IPS DF 19.7 (cell line): ENCODE results near the gene GPATCH2.
"Not testable (repeated sequence)": the region's sequence is repeated elsewhere in the genome, so short reads cannot be mapped to it uniquely, and the experiment has no call there.

Experiments used
- DNase-seq: peaks from one replicate; pipeline ENCODE4 v3.0.0-alpha.2; 2013; ENCODE audit warnings: low read depth, low spot score

Gene GPATCH2

DNA sequence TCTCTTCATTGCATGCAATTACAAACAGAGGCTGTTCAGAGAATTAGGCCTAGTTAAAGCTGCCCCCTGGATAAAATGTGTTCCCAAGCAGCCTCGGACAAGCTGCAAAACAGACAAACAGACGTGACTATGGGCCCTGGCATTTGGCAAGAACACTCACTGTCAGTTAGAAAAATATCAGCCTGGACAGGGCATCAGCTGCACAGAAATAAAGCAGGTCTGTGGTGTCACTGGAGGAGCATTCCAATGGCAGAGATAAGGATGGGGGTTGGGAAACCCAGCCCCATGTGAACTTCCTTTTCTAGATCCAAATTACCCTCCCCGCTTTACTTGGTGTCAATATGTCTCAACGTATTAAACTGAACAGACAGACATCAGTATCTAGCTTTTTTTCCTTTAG, 177.1 kb downstream of the GPATCH2 start:
- DNase-seq: no peak

DNA sequence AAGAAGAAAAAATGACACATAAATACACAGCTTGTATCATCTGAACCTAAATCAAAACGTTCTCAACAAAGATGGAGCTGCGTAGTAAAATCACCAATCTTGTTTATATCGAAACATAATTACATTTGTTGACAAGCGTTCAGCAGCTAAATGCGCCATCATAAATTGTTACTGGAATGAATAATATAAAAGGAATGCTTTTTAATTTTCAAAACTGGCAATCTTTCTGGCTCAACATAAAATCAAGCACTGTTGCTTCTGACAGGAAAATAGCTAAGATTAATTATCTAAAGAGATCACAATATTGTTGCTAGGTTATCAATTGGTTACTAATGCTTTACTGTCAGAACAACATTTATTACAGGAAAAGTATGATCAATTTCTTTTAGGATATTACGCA, 181.5 kb downstream of the GPATCH2 start:
- no peak for DNase-seq

- DNase-seq: no peak
These were observed 187.0 kb downstream of the GPATCH2 start for GRCh38 chr1:217443845-217444244.

- no peak for DNase-seq
These were observed 193.5 kb downstream of the GPATCH2 start for GRCh38 chr1:217437376-217437775.

- no peak for DNase-seq
These were observed 195.7 kb downstream of the GPATCH2 start for GRCh38 chr1:217435204-217435603.

- DNase-seq: no peak
These were observed 197.2 kb downstream of the GPATCH2 start for GRCh38 chr1:217433664-217434063.

DNA sequence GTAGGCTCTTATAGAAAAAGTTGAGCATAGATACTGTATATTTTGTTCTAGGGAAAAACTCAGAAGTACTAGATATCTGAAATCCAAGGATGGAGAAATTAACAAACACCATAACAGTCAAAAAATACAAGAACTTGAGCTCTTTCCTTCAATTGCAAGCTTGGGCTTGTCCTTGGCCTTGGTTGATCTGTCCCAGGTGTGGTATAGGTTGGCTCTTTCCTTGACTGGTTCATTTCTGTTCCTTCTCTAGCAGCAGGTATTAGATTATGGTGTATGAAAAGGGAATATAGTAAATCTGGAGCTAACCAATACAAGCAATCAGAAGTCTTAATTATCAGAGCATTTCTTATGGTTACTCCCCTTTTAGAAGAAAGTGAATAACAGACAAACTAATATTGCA, 198.6 kb downstream of the GPATCH2 start:
- DNase-seq: no peak

- DNase-seq: no peak
These were observed 199.5 kb downstream of the GPATCH2 start for GRCh38 chr1:217431395-217431794.

- DNase-seq: no peak
These were observed 205.5 kb downstream of the GPATCH2 start for GRCh38 chr1:217425422-217425821.

DNA sequence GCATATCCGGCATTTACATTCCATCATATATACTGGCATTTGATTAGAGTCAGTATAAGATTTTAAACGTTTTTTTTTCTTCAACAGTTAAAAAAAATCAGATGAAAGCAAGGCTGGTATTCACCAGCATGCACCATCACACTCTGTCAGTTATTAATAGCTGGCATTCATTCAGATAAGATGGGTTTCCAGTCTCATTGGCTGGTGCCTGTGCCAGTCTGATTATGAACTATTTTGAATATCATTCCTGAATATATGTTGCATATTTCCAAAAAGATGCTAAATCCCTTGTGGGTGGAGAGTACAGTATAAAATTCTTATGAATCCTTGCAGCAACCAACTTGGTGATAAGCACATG, 211.7 kb downstream of the GPATCH2 start:
- no peak for DNase-seq

- DNase-seq: no peak
These were observed 212.4 kb downstream of the GPATCH2 start for GRCh38 chr1:217418269-217419193.

GRCh38 chr1:217417363-217417762, 213.5 kb downstream of the GPATCH2 start:
- DNase-seq: no peak

DNA sequence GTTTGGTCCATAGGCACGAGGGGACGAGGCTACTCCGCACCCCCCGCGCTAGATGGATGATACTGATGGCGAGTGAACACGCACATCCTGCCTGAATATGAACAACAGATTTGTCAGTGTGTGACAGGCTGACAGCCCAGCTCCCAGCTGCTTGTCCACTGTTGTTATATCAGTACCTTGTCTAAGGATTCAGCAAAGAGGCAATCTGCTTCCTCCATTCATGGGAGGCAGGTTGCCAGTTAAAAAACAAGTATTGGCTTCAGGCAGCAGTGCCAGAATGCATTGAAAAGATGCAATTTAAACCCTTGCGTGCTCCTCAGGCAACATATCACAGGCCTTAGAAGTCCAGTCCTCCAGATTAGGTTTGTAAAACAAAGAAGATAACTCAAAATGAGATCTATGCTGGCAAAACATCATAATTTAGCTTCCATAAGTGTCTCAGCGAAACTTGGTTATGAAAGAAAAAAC, 223.3 kb downstream of the GPATCH2 start:
- no peak for DNase-seq

GRCh38 chr1:217403026-217403720, 227.7 kb downstream of the GPATCH2 start:
- no peak for DNase-seq

DNA sequence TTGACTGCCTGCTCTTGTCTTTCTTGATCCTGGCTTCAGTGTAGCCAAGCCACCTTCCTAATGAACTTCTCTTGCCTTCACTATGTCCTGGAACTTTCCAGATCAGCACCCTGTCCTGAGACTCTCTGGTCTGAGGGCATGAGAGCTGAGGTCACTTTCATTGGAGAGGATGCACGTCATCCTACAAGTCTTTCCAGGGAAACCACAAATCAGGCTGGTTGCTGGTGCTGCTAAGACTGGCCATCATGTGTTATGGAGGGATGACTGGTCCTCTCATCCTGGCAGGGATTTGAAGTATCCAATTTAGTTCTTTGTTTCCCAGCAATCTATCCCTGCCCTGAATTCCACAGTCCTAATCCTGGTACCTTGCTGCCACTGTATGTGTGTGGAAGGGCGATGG, 228.6 kb downstream of the GPATCH2 start:
- DNase-seq: no peak

GRCh38 chr1:217393896-217394295, 237.0 kb downstream of the GPATCH2 start:
- DNase-seq: no peak

- DNase-seq: no peak
These were observed 238.4 kb downstream of the GPATCH2 start for GRCh38 chr1:217392441-217392840.

GRCh38 chr1:217389895-217390294, 241.0 kb downstream of the GPATCH2 start:
- no peak for DNase-seq

DNA sequence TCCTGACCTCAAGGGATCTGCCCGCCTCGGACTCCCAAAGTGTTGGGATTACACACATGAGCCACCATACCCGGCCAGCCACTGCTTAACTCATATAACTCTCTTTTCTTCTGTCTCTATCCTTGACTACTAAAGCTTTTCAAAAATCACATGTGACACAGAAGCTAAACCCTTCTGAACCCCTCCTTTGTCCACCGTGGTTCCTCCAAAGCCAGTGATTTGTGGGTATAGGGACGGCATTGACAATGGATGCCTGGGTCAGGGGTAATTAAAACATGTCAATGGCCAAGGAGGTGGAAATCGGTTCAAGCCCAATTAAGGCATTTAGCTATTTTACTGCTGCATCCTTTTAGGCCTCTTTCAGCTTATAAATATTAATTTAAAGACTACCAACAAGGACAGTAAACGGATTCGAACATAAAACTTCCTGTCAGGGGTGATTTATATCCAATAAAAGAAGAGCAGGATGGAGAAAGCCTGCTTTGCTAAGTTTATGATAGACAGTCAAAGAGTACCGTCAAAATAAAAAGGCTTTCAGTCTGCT, 242.3 kb downstream of the GPATCH2 start:
- no peak for DNase-seq

- peak; percentile 42 for DNase-seq
These were observed 249.1 kb downstream of the GPATCH2 start for GRCh38 chr1:217381773-217382172.

GRCh38 chr1:217379804-217380203, 251.1 kb downstream of the GPATCH2 start:
- DNase-seq: not testable (repeated sequence)

- no peak for DNase-seq
These were observed 251.6 kb downstream of the GPATCH2 start for GRCh38 chr1:217379336-217379735.
